Measurements from ENCODE around the gene PIP4K2A.
"Not testable (repeated sequence)": the region's sequence is repeated elsewhere in the genome, so short reads cannot be mapped to it uniquely, and the experiment has no call there.

The PIP4K2A gene

GRCh38 chr10:22714479-22715289 is at the start of gene PIP4K2A:
TSS of gene PIP4K2A (minus strand) at chr10:22714578. CDS start at chr10:22714326, 252 bp downstream.
- peak; percentile 8 for DNase-seq

GRCh38 chr10:22761569-22762220 is 47.3 kb upstream of the PIP4K2A start:
- DNase-seq: no peak

- no peak for DNase-seq
Measured at GRCh38 chr10:22760025-22760424, 45.6 kb upstream of the PIP4K2A start.

GRCh38 chr10:22758867-22759266 is 44.5 kb upstream of the PIP4K2A start:
- no peak for DNase-seq

- no peak for DNase-seq
Measured at GRCh38 chr10:22754296-22754695, 39.9 kb upstream of the PIP4K2A start.

GRCh38 chr10:22753786-22754185 is 39.4 kb upstream of the PIP4K2A start:
- no peak for DNase-seq

- DNase-seq: no peak
Measured at GRCh38 chr10:22752272-22752889, 38.0 kb upstream of the PIP4K2A start.

GRCh38 chr10:22750131-22750530 is 35.8 kb upstream of the PIP4K2A start:
- DNase-seq: no peak

- not testable (repeated sequence) for DNase-seq
Measured at GRCh38 chr10:22744858-22745257, 30.5 kb upstream of the PIP4K2A start.

GRCh38 chr10:22742678-22743077 is 28.3 kb upstream of the PIP4K2A start:
- no peak for DNase-seq

GRCh38 chr10:22741631-22742030 is 27.3 kb upstream of the PIP4K2A start:
- DNase-seq: not testable (repeated sequence)

GRCh38 chr10:22740180-22740579 is 25.8 kb upstream of the PIP4K2A start:
- DNase-seq: no peak

- no peak for DNase-seq
Measured at GRCh38 chr10:22737587-22737986, 23.2 kb upstream of the PIP4K2A start.

GRCh38 chr10:22736134-22736533 is 21.8 kb upstream of the PIP4K2A start:
- no peak for DNase-seq

- DNase-seq: no peak
Measured at GRCh38 chr10:22733992-22734391, 19.6 kb upstream of the PIP4K2A start.

GRCh38 chr10:22727663-22728062 is 13.3 kb upstream of the PIP4K2A start:
- DNase-seq: no peak

- no peak for DNase-seq
Measured at GRCh38 chr10:22727112-22727511, 12.7 kb upstream of the PIP4K2A start.

GRCh38 chr10:22724773-22725172 is 10.4 kb upstream of the PIP4K2A start:
- DNase-seq: no peak

- DNase-seq: no peak
Measured at GRCh38 chr10:22723783-22724182, 9.4 kb upstream of the PIP4K2A start.

- DNase-seq: no peak
Measured at GRCh38 chr10:22723343-22723779, 9.0 kb upstream of the PIP4K2A start.

- DNase-seq: no peak
Measured at GRCh38 chr10:22722626-22723169, 8.3 kb upstream of the PIP4K2A start.

GRCh38 chr10:22720667-22721066 is 6.3 kb upstream of the PIP4K2A start:
- DNase-seq: no peak

- DNase-seq: no peak
Measured at GRCh38 chr10:22719406-22720042, 5.1 kb upstream of the PIP4K2A start.
